Measurements from ENCODE around the gene GJD4. TPM values are rescaled to one million over a fixed set of nuclear protein-coding genes. Genes with fewer than 3 reads are reported as not detected.

GJD4 gene
- total RNA-seq, 1 experiment from 2014 or later, result 0.33 TPM

DNA sequence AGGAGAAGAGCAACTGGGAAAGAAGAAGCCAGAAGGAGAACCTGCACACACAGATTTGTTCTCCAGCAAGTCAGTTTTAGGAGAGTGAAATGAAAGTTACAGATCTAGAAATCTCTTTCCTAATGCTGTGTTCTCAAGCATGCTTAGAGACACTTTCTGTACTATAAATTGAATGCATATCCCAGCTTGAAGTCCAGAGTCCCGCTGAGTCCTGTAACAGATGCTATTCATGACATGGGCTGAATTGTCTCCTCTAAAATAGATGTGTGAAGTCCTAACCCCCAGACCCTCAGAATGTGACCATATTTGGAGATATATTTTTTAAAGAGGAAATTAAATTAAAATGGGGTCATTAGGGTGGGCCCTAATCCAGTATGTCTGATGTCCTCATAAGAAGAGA, 46.9 kb upstream of the GJD4 start:
- Histone ChIP-seq H2AFZ (ENCODE audit: low read length) (no peak overlapping the region), H3K36me3 (ENCODE audit: low read depth, low read length) (peaks cover 24% of the 10 kb centered on the region; the same call in 1 of the 2 replicates), H3K79me2 (ENCODE audit: low read length) (no peaks in the 10 kb centered on the region), H3K4me1 (ENCODE audit: insufficient read depth, low read length) (peaks cover 10% of the 10 kb centered on the region), H4K20me1 (ENCODE audit: low read length) (no peaks in the 10 kb centered on the region), H3K4me3 (ENCODE audit: low read length) (no peak overlapping the region), H3K27me3 (ENCODE audit: low read length) (no peaks in the 10 kb centered on the region), H3K9me3 (ENCODE audit: low read length) (no peaks in the 10 kb centered on the region), H3K4me2 (ENCODE audit: low read length) (no peak overlapping the region), H3K27ac (ENCODE audit: low read length) (no peak overlapping the region), H3F3A (ENCODE audit: low read length, unreplicated experiment) (no peaks in the 10 kb centered on the region), H3K9me2 (replicated peaks; ENCODE audit: low read length) (no peaks in the 10 kb centered on the region), H3K9ac (ENCODE audit: low read length) (no peak overlapping the region)
- BruUV-seq (replicated peaks), result no TSS peak
- TF ChIP-seq EZH2phosphoT487 (IDR thresholded peaks at IDR 0.05; ENCODE audit: borderline replicate concordance, low read length) (no peak), EZH2 (IDR thresholded peaks at IDR 0.05; ENCODE audit: low read length, unreplicated experiment) (no peak)
- TF ChIP-seq, protein P1, sequence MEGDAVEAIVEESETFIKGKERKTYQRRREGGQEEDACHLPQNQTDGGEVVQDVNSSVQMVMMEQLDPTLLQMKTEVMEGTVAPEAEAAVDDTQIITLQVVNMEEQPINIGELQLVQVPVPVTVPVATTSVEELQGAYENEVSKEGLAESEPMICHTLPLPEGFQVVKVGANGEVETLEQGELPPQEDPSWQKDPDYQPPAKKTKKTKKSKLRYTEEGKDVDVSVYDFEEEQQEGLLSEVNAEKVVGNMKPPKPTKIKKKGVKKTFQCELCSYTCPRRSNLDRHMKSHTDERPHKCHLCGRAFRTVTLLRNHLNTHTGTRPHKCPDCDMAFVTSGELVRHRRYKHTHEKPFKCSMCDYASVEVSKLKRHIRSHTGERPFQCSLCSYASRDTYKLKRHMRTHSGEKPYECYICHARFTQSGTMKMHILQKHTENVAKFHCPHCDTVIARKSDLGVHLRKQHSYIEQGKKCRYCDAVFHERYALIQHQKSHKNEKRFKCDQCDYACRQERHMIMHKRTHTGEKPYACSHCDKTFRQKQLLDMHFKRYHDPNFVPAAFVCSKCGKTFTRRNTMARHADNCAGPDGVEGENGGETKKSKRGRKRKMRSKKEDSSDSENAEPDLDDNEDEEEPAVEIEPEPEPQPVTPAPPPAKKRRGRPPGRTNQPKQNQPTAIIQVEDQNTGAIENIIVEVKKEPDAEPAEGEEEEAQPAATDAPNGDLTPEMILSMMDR (conservative IDR thresholded peaks at IDR 0.05; ENCODE audit: low read depth, low read length), result no peak
- DNase-seq, result no peak
- ChIA-PET CTCF (no interaction called here), POLR2A (ENCODE audit: unreplicated experiment) (no interaction called here)
- intact Hi-C loops (cut with micrococcal nuclease), result no loop called here
- no peak for ATAC-seq

DNA sequence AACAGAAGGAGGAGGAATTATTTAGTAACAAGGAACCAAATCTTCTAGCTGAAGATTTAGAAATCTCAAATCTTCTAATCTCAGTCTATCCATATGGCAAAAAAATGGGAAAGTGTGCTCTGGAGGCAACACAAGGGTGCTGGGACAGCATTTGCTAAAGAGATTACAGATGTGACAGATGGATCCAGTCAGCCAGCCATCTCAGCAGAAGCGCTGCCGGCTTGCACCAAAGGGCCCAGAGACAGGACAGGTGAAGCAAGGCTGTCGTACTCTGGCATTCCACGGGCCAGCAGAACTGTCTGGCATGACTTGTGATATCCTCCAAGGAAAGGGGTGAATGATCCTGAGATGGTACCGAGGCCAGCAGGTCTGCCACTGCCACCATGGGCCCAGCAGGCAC, 45.7 kb upstream of the GJD4 start:
- DNase-seq, result no peak
- H3K4me3 ChIP-seq (ENCODE audit: low read length), result no peak overlapping the region
- no peaks in the 10 kb centered on the region for H4K20me1 ChIP-seq (ENCODE audit: low read length)
- H3K4me2 ChIP-seq (ENCODE audit: low read length), result no peak overlapping the region
- ChIA-PET POLR2A (ENCODE audit: unreplicated experiment) (no interaction called here), CTCF (interaction anchor here (0.7 kb wide), 1 partner anchor 458 kb away, joined by 3 read pairs; no protein-coding TSS in a partner anchor)
- no peaks in the 10 kb centered on the region for H3K27me3 ChIP-seq (ENCODE audit: low read length)
- intact Hi-C loops (cut with micrococcal nuclease), result no loop called here
- no peak overlapping the region for H3K27ac ChIP-seq (ENCODE audit: low read length)
- no TSS peak for BruUV-seq (replicated peaks)
- TF ChIP-seq EZH2phosphoT487 (IDR thresholded peaks at IDR 0.05; ENCODE audit: borderline replicate concordance, low read length) (no peak), EZH2 (IDR thresholded peaks at IDR 0.05; ENCODE audit: low read length, unreplicated experiment) (no peak)
- TF ChIP-seq, protein P1 (conservative IDR thresholded peaks at IDR 0.05; ENCODE audit: low read depth, low read length), result no peak
- peaks cover 10% of the 10 kb centered on the region for H3K4me1 ChIP-seq (ENCODE audit: insufficient read depth, low read length)
- H3K79me2 ChIP-seq (ENCODE audit: low read length), result 0 out of 2 replicates have a peak, but pooled peaks cover 3% of the 10 kb centered on the region
- no peak for ATAC-seq
- H3F3A ChIP-seq (ENCODE audit: low read length, unreplicated experiment), result no peaks in the 10 kb centered on the region
- H3K9me2 ChIP-seq (replicated peaks; ENCODE audit: low read length), result no peaks in the 10 kb centered on the region
- no peaks in the 10 kb centered on the region for H3K9me3 ChIP-seq (ENCODE audit: low read length)
- peaks cover 19% of the 10 kb centered on the region; the same call in 1 of the 2 replicates for H3K36me3 ChIP-seq (ENCODE audit: low read depth, low read length)
- H3K9ac ChIP-seq (ENCODE audit: low read length), result no peak overlapping the region
- no peak overlapping the region for H2AFZ ChIP-seq (ENCODE audit: low read length)

DNA sequence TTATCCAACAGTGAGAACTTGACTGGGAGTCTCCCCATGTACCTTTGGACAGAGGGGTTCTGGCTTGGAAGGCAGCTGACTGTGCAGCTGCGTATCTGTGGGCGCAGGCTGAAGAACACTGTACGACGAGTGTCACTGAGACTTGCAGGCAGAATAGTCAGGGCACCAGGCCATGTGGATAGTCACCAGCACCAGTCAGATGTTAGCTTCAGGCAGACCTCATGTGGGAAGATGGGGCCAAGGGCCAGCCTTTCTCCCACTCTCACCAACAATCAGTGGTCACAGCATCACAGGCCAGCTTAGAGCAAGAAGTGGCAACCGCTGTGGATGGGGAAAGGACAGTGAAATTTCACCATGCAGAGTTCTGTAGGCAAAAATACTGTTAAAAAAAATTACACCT, 43.4 kb upstream of the GJD4 start:
- DNase-seq, result no peak
- Histone ChIP-seq H3K4me2 (ENCODE audit: low read length) (no peak overlapping the region), H3K27me3 (ENCODE audit: low read length) (no peaks in the 10 kb centered on the region), H3K27ac (ENCODE audit: low read length) (no peak overlapping the region), H3F3A (ENCODE audit: low read length, unreplicated experiment) (no peaks in the 10 kb centered on the region), H3K36me3 (ENCODE audit: low read depth, low read length) (peaks cover 22% of the 10 kb centered on the region), H3K9ac (ENCODE audit: low read length) (no peak overlapping the region), H4K20me1 (ENCODE audit: low read length) (no peaks in the 10 kb centered on the region), H3K9me3 (ENCODE audit: low read length) (no peaks in the 10 kb centered on the region), H3K9me2 (replicated peaks; ENCODE audit: low read length) (no peaks in the 10 kb centered on the region), H3K79me2 (ENCODE audit: low read length) (0 out of 2 replicates have a peak, but pooled peaks cover 5% of the 10 kb centered on the region), H3K4me3 (ENCODE audit: low read length) (no peak overlapping the region), H3K4me1 (ENCODE audit: insufficient read depth, low read length) (0 out of 2 replicates have a peak, but pooled peaks cover 2% of the 10 kb centered on the region), H2AFZ (ENCODE audit: low read length) (no peak overlapping the region)
- ChIA-PET CTCF (interaction anchor here (1.7 to 2.3 kb wide), 2 partner anchors 15 to 255 kb away, joined by 8 to 15 read pairs; no protein-coding TSS in a partner anchor), POLR2A (ENCODE audit: unreplicated experiment) (interaction anchor here (0.6 kb wide), 1 partner anchor 14 kb away, joined by 3 read pairs; no protein-coding TSS in a partner anchor)
- intact Hi-C loops (cut with micrococcal nuclease), result loop anchor here (2.0 to 5.0 kb wide), 2 partner anchors 139 to 229 kb away; no protein-coding TSS in a partner anchor
- TF ChIP-seq, protein P1 (conservative IDR thresholded peaks at IDR 0.05; ENCODE audit: low read depth, low read length), result no peak
- TF ChIP-seq EZH2phosphoT487 (IDR thresholded peaks at IDR 0.05; ENCODE audit: borderline replicate concordance, low read length) (no peak), EZH2 (IDR thresholded peaks at IDR 0.05; ENCODE audit: low read length, unreplicated experiment) (no peak)
- BruUV-seq (replicated peaks), result no TSS peak
- no peak for ATAC-seq
